ENCODE results near the gene TBC1D1. TPM values are rescaled to one million over a fixed set of nuclear protein-coding genes. Genes with fewer than 3 reads are reported as not detected.

TBC1D1 gene
- total RNA-seq, 1 donor from 2014 or later, result 129 TPM

DNA sequence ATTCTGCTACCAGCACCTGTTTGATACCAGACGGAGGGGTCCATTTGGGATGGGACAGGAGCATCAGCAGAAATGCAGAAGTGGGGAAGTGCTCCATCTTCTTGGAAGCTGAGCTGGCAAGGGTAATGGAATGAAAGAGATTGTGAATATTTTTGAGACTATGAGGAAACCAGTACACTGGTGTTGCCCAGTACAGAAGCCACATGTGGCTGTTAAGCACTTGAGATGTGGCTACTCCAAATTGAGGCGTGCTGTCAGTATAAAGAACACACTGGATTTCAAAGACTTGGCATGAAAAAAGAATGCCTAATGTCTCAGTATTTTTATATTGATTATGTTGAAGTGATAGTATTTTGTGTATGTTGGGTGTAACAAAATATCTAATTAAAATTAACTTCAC, 222.7 kb downstream of the TBC1D1 start:
- peak overlapping the region; percentile 64 for H3K27ac ChIP-seq (replicated peaks)
- peaks cover 29% of the 10 kb centered on the region for H3K36me3 ChIP-seq
- intact Hi-C loops (cut with micrococcal nuclease), result no loop called here

GRCh38 chr4:38114386-38115150, 223.7 kb downstream of the TBC1D1 start:
- peaks cover 58% of the 10 kb centered on the region for H3K4me1 ChIP-seq
- H3K9me3 ChIP-seq (replicated peaks), result no peaks in the 10 kb centered on the region
- intact Hi-C loops (cut with micrococcal nuclease), result no loop called here
- H3K27me3 ChIP-seq (ENCODE audit: low read depth), result no peaks in the 10 kb centered on the region
- DNase-seq, result no peak
- peaks cover 39% of the 10 kb centered on the region for H3K36me3 ChIP-seq
- TF ChIP-seq, protein P1, sequence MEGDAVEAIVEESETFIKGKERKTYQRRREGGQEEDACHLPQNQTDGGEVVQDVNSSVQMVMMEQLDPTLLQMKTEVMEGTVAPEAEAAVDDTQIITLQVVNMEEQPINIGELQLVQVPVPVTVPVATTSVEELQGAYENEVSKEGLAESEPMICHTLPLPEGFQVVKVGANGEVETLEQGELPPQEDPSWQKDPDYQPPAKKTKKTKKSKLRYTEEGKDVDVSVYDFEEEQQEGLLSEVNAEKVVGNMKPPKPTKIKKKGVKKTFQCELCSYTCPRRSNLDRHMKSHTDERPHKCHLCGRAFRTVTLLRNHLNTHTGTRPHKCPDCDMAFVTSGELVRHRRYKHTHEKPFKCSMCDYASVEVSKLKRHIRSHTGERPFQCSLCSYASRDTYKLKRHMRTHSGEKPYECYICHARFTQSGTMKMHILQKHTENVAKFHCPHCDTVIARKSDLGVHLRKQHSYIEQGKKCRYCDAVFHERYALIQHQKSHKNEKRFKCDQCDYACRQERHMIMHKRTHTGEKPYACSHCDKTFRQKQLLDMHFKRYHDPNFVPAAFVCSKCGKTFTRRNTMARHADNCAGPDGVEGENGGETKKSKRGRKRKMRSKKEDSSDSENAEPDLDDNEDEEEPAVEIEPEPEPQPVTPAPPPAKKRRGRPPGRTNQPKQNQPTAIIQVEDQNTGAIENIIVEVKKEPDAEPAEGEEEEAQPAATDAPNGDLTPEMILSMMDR (IDR thresholded peaks at IDR 0.05; ENCODE audit: borderline replicate concordance), result no peak
- H3K4me3 ChIP-seq, result no peak overlapping the region
- H3K27ac ChIP-seq (replicated peaks), result peak overlapping the region; percentile 64

More for the DNA sequence above, 222.7 kb downstream of the TBC1D1 start:
- H3K9me3 ChIP-seq (replicated peaks), result no peaks in the 10 kb centered on the region
- no peak for DNase-seq
- H3K27me3 ChIP-seq (ENCODE audit: low read depth), result no peaks in the 10 kb centered on the region
- H3K4me1 ChIP-seq, result peaks cover 59% of the 10 kb centered on the region
- H3K4me3 ChIP-seq, result no peak overlapping the region
- TF ChIP-seq, protein P1 (IDR thresholded peaks at IDR 0.05; ENCODE audit: borderline replicate concordance), result no peak

DNA sequence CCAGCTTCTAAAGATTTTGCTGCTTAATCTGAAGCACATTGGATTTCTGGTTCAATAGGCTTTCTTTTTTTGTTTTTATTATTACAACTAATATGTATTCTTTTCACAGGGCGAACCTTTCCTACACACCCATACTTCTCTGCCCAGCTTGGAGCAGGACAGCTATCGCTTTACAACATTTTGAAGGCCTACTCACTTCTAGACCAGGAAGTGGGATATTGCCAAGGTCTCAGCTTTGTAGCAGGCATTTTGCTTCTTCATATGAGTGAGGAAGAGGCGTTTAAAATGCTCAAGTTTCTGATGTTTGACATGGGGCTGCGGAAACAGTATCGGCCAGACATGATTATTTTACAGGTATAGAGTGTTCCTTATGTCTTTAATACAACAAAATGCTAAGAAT, 224.7 kb downstream of the TBC1D1 start:
- H3K27me3 ChIP-seq (ENCODE audit: low read depth), result no peaks in the 10 kb centered on the region
- TF ChIP-seq, protein P1 (IDR thresholded peaks at IDR 0.05; ENCODE audit: borderline replicate concordance), result no peak
- intact Hi-C loops (cut with micrococcal nuclease), result no loop called here
- H3K4me3 ChIP-seq, result no peak overlapping the region
- H3K27ac ChIP-seq (replicated peaks), result peak overlapping the region; percentile 64
- H3K9me3 ChIP-seq (replicated peaks), result no peaks in the 10 kb centered on the region
- peaks cover 63% of the 10 kb centered on the region for H3K4me1 ChIP-seq
- no peak for DNase-seq
- H3K36me3 ChIP-seq, result peaks cover 49% of the 10 kb centered on the region

GRCh38 chr4:38117591-38117990, 226.7 kb downstream of the TBC1D1 start:
- H3K27me3 ChIP-seq (ENCODE audit: low read depth), result no peaks in the 10 kb centered on the region
- intact Hi-C loops (cut with micrococcal nuclease), result no loop called here
- no peak overlapping the region for H3K4me3 ChIP-seq
- DNase-seq, result no peak
- TF ChIP-seq, protein P1 (IDR thresholded peaks at IDR 0.05; ENCODE audit: borderline replicate concordance), result no peak
- H3K36me3 ChIP-seq, result peaks cover 68% of the 10 kb centered on the region
- H3K9me3 ChIP-seq (replicated peaks), result no peaks in the 10 kb centered on the region
- H3K4me1 ChIP-seq, result peaks cover 54% of the 10 kb centered on the region
- no peak overlapping the region for H3K27ac ChIP-seq (replicated peaks)

GRCh38 chr4:38119668-38120385, 228.9 kb downstream of the TBC1D1 start:
- no peaks in the 10 kb centered on the region for H3K9me3 ChIP-seq (replicated peaks)
- intact Hi-C loops (cut with micrococcal nuclease), result no loop called here
- H3K27ac ChIP-seq (replicated peaks), result peak overlapping the region; percentile 47
- DNase-seq, result no peak
- TF ChIP-seq, protein P1 (IDR thresholded peaks at IDR 0.05; ENCODE audit: borderline replicate concordance), result no peak
- H3K4me1 ChIP-seq, result peaks cover 31% of the 10 kb centered on the region
- H3K36me3 ChIP-seq, result peaks cover 82% of the 10 kb centered on the region
- no peaks in the 10 kb centered on the region for H3K27me3 ChIP-seq (ENCODE audit: low read depth)
- H3K4me3 ChIP-seq, result no peak overlapping the region
